HG03558 (cell line): ENCODE results near the gene SSBP2.

Source experiments
- ATAC-seq: cut with Tn5 transposase; IDR thresholded peaks from one replicate; pipeline ENCODE4 v1.9.1; 2021; ENCODE audit warnings: moderate number of reproducible peaks; ENCODE audit not compliant: unreplicated experiment; ENCODE audit errors: extremely low read depth

The SSBP2 gene

GRCh38 chr5:81767938-81768337 lies 17.0 kb upstream of the SSBP2 start:
- ATAC-seq: no peak

GRCh38 chr5:81767097-81767496 lies 16.2 kb upstream of the SSBP2 start:
- ATAC-seq: no peak

- ATAC-seq: no peak
Measured at GRCh38 chr5:81766611-81767010, 15.7 kb upstream of the SSBP2 start.

GRCh38 chr5:81763294-81763928 lies 12.5 kb upstream of the SSBP2 start:
- ATAC-seq: no peak

GRCh38 chr5:81762853-81763252 lies 12.0 kb upstream of the SSBP2 start:
- no peak for ATAC-seq

- no peak for ATAC-seq
Measured at GRCh38 chr5:81762401-81762800, 11.5 kb upstream of the SSBP2 start.

GRCh38 chr5:81761970-81762369 lies 11.1 kb upstream of the SSBP2 start:
- no peak for ATAC-seq

- no peak for ATAC-seq
Measured at GRCh38 chr5:81761270-81761669, 10.4 kb upstream of the SSBP2 start.

GRCh38 chr5:81760521-81760920 lies 9.6 kb upstream of the SSBP2 start:
- no peak for ATAC-seq

- no peak for ATAC-seq
Measured at GRCh38 chr5:81759632-81760005, 8.7 kb upstream of the SSBP2 start.

- no peak for ATAC-seq
Measured at GRCh38 chr5:81757404-81757803, 6.5 kb upstream of the SSBP2 start.

- ATAC-seq: no peak
Measured at GRCh38 chr5:81756016-81756415, 5.1 kb upstream of the SSBP2 start.

GRCh38 chr5:81755320-81755719 lies 4.4 kb upstream of the SSBP2 start:
- no peak for ATAC-seq

GRCh38 chr5:81754621-81755020 lies 3.7 kb upstream of the SSBP2 start:
- ATAC-seq: no peak

- no peak for ATAC-seq
Measured at GRCh38 chr5:81753429-81753828, 2.5 kb upstream of the SSBP2 start.

- ATAC-seq: no peak
Measured at GRCh38 chr5:81752644-81752963, 1.7 kb upstream of the SSBP2 start.

GRCh38 chr5:81751836-81752643 lies 1.1 kb upstream of the SSBP2 start:
- no peak for ATAC-seq

GRCh38 chr5:81750308-81751008 lies 439 bp downstream of the SSBP2 start:
- ATAC-seq: no peak

GRCh38 chr5:81749561-81750307 lies 1.2 kb downstream of the SSBP2 start:
- peak; percentile 29 for ATAC-seq

- no peak for ATAC-seq
Measured at GRCh38 chr5:81749192-81749560, 1.7 kb downstream of the SSBP2 start.

GRCh38 chr5:81748556-81748955 lies 2.3 kb downstream of the SSBP2 start:
- ATAC-seq: no peak
